Measurements from ENCODE around the gene PPP2R5C. TPM values are rescaled to one million over a fixed set of nuclear protein-coding genes. Genes with fewer than 3 reads are reported as not detected.
A peak's percentile ranks its signal among the peaks of the same experiment; 100 is the strongest.

PPP2R5C gene
- total RNA-seq, 3 donors from 2014 or later: 160 to 180 (median 173) TPM

GRCh38 chr14:101774814-101775213 is 13.3 kb downstream of the PPP2R5C start:
- H3K27me3 Mint-ChIP-seq (ENCODE audit: low read depth): no peaks in the 10 kb centered on the region
- H3K36me3 Mint-ChIP-seq (ENCODE audit: insufficient read depth): peaks cover 9% of the 10 kb centered on the region
- no peak for DNase-seq
- no peak overlapping the region for H3K4me3 Mint-ChIP-seq
- ATAC-seq: no peak
- no peaks in the 10 kb centered on the region for H3K9me3 Mint-ChIP-seq
- peaks cover 41% of the 10 kb centered on the region for H3K4me1 Mint-ChIP-seq (ENCODE audit: low read depth)

- Mint-ChIP-seq H3K4me1 (ENCODE audit: low read depth) (peaks cover 47% of the 10 kb centered on the region), H3K9me3 (no peaks in the 10 kb centered on the region), H3K27me3 (ENCODE audit: low read depth) (no peaks in the 10 kb centered on the region), H3K36me3 (ENCODE audit: insufficient read depth) (peaks cover 9% of the 10 kb centered on the region), H3K4me3 (no peak overlapping the region)
- no peak for ATAC-seq
- DNase-seq: no peak
Observed at GRCh38 chr14:101775826-101776225, 14.3 kb downstream of the PPP2R5C start.

- H3K36me3 Mint-ChIP-seq (ENCODE audit: insufficient read depth): peaks cover 9% of the 10 kb centered on the region
- DNase-seq (no peak), ATAC-seq (no peak)
- peaks cover 43% of the 10 kb centered on the region for H3K4me1 Mint-ChIP-seq (ENCODE audit: low read depth)
- no peaks in the 10 kb centered on the region for H3K27me3 Mint-ChIP-seq (ENCODE audit: low read depth)
- H3K4me3 Mint-ChIP-seq: no peak overlapping the region
- H3K9me3 Mint-ChIP-seq: no peaks in the 10 kb centered on the region
Observed at GRCh38 chr14:101776344-101776743, 14.8 kb downstream of the PPP2R5C start.

DNA sequence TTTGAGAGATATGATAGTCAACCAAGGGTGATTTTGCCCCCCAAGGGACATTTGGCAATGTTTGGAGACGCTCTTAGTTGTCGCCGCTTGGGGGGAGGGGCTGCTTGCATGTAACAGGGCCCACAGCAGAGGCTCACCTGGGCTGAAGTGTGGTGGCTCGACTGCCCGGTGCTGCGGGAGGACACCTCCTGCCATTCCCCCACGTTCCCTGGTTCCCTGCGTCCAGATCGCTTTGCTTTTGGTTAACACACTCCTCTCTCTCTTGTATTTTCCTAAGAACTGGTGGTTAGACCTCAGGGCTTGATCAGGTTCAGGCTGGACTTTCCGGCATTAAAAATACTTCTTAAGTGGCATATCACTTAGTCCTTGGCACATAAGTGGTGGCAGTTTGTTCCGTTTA is 18.9 kb downstream of the PPP2R5C start:
- peaks cover 40% of the 10 kb centered on the region for H3K4me1 Mint-ChIP-seq (ENCODE audit: low read depth)
- H3K4me3 Mint-ChIP-seq: peak overlapping the region; percentile 76
- H3K9me3 Mint-ChIP-seq: no peaks in the 10 kb centered on the region
- ATAC-seq (no peak), DNase-seq (no peak)
- H3K36me3 Mint-ChIP-seq (ENCODE audit: insufficient read depth): peaks cover 9% of the 10 kb centered on the region
- H3K27me3 Mint-ChIP-seq (ENCODE audit: low read depth): no peaks in the 10 kb centered on the region

DNA sequence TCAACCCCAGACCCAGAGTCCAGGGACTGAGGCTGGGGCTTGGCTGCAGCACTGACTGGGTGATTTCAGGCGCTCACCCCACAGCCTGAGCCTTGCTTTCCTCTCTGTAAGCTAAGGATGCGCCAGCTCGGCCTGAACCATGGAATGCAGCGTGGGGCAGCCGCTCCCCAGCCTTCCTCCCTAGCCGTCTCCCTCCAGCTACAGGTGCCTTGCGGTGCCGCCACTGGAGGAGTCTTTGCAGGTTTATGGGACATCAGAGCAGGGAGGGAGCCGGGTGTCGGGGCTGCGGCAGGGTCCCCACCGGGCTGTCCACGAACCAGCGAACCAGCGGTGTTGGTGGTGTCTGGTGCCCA is 19.4 kb downstream of the PPP2R5C start:
- ATAC-seq (peak; percentile 24 to 32), DNase-seq (no peak)
- H3K9me3 Mint-ChIP-seq: no peaks in the 10 kb centered on the region
- H3K4me3 Mint-ChIP-seq: peak overlapping the region; percentile 76
- H3K36me3 Mint-ChIP-seq (ENCODE audit: insufficient read depth): peaks cover 10% of the 10 kb centered on the region
- H3K27me3 Mint-ChIP-seq (ENCODE audit: low read depth): no peaks in the 10 kb centered on the region
- H3K4me1 Mint-ChIP-seq (ENCODE audit: low read depth): peaks cover 39% of the 10 kb centered on the region

DNA sequence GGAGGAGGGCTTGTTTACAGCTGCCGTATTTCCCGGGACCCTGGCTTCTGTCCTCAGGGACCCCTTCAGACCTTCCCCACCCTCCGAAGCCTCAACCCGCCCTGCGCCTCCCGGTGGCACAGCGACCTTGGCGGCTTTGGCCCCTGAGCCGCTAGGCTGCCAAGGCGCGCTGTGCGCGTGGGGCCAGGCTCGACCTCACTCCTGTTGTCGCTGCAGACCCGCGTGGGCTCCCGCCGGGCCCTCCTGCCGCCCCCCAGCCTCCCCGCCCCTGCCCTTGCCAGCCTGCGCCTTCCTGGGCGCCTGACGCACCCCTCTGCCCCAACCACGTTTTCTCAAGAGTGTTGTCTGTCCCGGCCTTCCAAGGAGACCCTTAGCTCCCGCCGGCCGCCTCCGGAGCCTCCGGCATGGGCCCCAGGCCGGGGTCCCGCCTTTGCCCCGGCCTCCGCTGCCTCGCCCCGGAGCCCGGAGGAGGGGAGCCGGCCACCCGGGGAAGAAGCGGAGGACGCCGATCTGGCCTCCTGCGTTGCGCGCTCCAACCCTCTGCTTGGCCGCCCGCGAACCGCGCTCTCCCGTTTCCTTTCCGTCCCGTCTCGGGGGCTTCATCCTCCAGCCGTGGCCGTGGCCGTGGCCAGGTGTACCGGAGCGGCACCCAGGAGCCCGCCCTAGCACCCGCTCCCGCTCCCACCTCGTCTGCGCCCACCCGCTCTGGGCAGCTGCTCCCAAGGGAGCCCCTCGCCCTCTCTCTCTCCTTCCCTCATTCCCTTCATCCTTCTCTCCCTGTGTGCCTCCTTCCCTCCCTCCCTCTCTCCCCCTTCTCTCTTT is 19.9 kb downstream of the PPP2R5C start:
- no peaks in the 10 kb centered on the region for H3K9me3 Mint-ChIP-seq
- no peaks in the 10 kb centered on the region for H3K27me3 Mint-ChIP-seq (ENCODE audit: low read depth)
- peaks cover 9% of the 10 kb centered on the region for H3K36me3 Mint-ChIP-seq (ENCODE audit: insufficient read depth)
- H3K4me3 Mint-ChIP-seq: peak overlapping the region; percentile 76
- H3K4me1 Mint-ChIP-seq (ENCODE audit: low read depth): peaks cover 35% of the 10 kb centered on the region
- peak; percentile 68 to 70 for ATAC-seq
- DNase-seq: peak; percentile 24

GRCh38 chr14:101783260-101784016 is 21.9 kb downstream of the PPP2R5C start:
- H3K4me1 Mint-ChIP-seq (ENCODE audit: low read depth): peaks cover 32% of the 10 kb centered on the region
- peaks cover 6% of the 10 kb centered on the region for H3K36me3 Mint-ChIP-seq (ENCODE audit: insufficient read depth)
- H3K27me3 Mint-ChIP-seq (ENCODE audit: low read depth): no peaks in the 10 kb centered on the region
- no peaks in the 10 kb centered on the region for H3K9me3 Mint-ChIP-seq
- peak overlapping the region; percentile 45 for H3K4me3 Mint-ChIP-seq
- no peak for DNase-seq
- ATAC-seq: no peak

- Mint-ChIP-seq H3K4me1 (ENCODE audit: low read depth) (peaks cover 26% of the 10 kb centered on the region), H3K9me3 (no peaks in the 10 kb centered on the region), H3K27me3 (ENCODE audit: low read depth) (no peaks in the 10 kb centered on the region), H3K36me3 (ENCODE audit: insufficient read depth) (peaks cover 7% of the 10 kb centered on the region), H3K4me3 (no peak overlapping the region)
- no peak for DNase-seq
- ATAC-seq: no peak
Observed at GRCh38 chr14:101784631-101785030, 23.1 kb downstream of the PPP2R5C start.

GRCh38 chr14:101788016-101788635 is 26.6 kb downstream of the PPP2R5C start:
- no peaks in the 10 kb centered on the region for H3K27me3 Mint-ChIP-seq (ENCODE audit: low read depth)
- peaks cover 7% of the 10 kb centered on the region for H3K36me3 Mint-ChIP-seq (ENCODE audit: insufficient read depth)
- no peaks in the 10 kb centered on the region for H3K9me3 Mint-ChIP-seq
- no peak for ATAC-seq
- H3K4me3 Mint-ChIP-seq: no peak overlapping the region
- peaks cover 41% of the 10 kb centered on the region for H3K4me1 Mint-ChIP-seq (ENCODE audit: low read depth)
- no peak for DNase-seq

- ATAC-seq: no peak
- H3K9me3 Mint-ChIP-seq: peaks cover 3% of the 10 kb centered on the region
- peaks cover 9% of the 10 kb centered on the region for H3K36me3 Mint-ChIP-seq (ENCODE audit: insufficient read depth)
- H3K4me3 Mint-ChIP-seq: no peak overlapping the region
- peaks cover 35% of the 10 kb centered on the region for H3K4me1 Mint-ChIP-seq (ENCODE audit: low read depth)
- no peak for DNase-seq
- H3K27me3 Mint-ChIP-seq (ENCODE audit: low read depth): no peaks in the 10 kb centered on the region
Observed at GRCh38 chr14:101789222-101789621, 27.7 kb downstream of the PPP2R5C start.

GRCh38 chr14:101790232-101790631 is 28.7 kb downstream of the PPP2R5C start:
- H3K4me3 Mint-ChIP-seq: no peak overlapping the region
- ATAC-seq: no peak
- peaks cover 3% of the 10 kb centered on the region for H3K9me3 Mint-ChIP-seq
- DNase-seq: no peak
- H3K4me1 Mint-ChIP-seq (ENCODE audit: low read depth): peaks cover 33% of the 10 kb centered on the region
- H3K27me3 Mint-ChIP-seq (ENCODE audit: low read depth): no peaks in the 10 kb centered on the region
- H3K36me3 Mint-ChIP-seq (ENCODE audit: insufficient read depth): peaks cover 10% of the 10 kb centered on the region

- Mint-ChIP-seq H3K4me1 (ENCODE audit: low read depth) (peaks cover 30% of the 10 kb centered on the region), H3K36me3 (ENCODE audit: insufficient read depth) (peaks cover 11% of the 10 kb centered on the region), H3K27me3 (ENCODE audit: low read depth) (no peaks in the 10 kb centered on the region), H3K4me3 (peak overlapping the region; percentile 66), H3K9me3 (peaks cover 3% of the 10 kb centered on the region)
- DNase-seq: no peak
- ATAC-seq: peak; percentile 90 to 96
Observed at GRCh38 chr14:101791919-101792572, 30.5 kb downstream of the PPP2R5C start.

- ATAC-seq (no peak), DNase-seq (no peak)
- peaks cover 3% of the 10 kb centered on the region for H3K9me3 Mint-ChIP-seq
- H3K4me1 Mint-ChIP-seq (ENCODE audit: low read depth): peaks cover 23% of the 10 kb centered on the region
- no peak overlapping the region for H3K4me3 Mint-ChIP-seq
- no peaks in the 10 kb centered on the region for H3K27me3 Mint-ChIP-seq (ENCODE audit: low read depth)
- peaks cover 15% of the 10 kb centered on the region for H3K36me3 Mint-ChIP-seq (ENCODE audit: insufficient read depth)
Observed at GRCh38 chr14:101796016-101796415, 34.5 kb downstream of the PPP2R5C start.

- no peak for ATAC-seq
- DNase-seq: no peak
- H3K4me1 Mint-ChIP-seq (ENCODE audit: low read depth): peaks cover 20% of the 10 kb centered on the region
- H3K27me3 Mint-ChIP-seq (ENCODE audit: low read depth): no peaks in the 10 kb centered on the region
- peaks cover 15% of the 10 kb centered on the region for H3K36me3 Mint-ChIP-seq (ENCODE audit: insufficient read depth)
- H3K4me3 Mint-ChIP-seq: no peak overlapping the region
- peaks cover 3% of the 10 kb centered on the region for H3K9me3 Mint-ChIP-seq
Observed at GRCh38 chr14:101796479-101796878, 35.0 kb downstream of the PPP2R5C start.
